Activated naive CD4-positive, alpha-beta T cell treated with anti-CD3 and anti-CD28 coated beads, Interleukin-2, amount 50 U/mL, for 24 hours (primary cell): ENCODE results near the gene DYSF.

Experiments used
- H3K27ac Mint-ChIP-seq: one replicate; pipeline ENCODE4 v1.8.0; 2021; ENCODE audit warnings: mild to moderate bottlenecking, mixed read lengths
- H3K27me3 Mint-ChIP-seq: one replicate; pipeline ENCODE4 v1.8.0; 2021; ENCODE audit warnings: mixed read lengths
- H3K36me3 Mint-ChIP-seq: one replicate; pipeline ENCODE4 v1.8.0; 2021; ENCODE audit warnings: mixed read lengths
- H3K4me1 Mint-ChIP-seq: one replicate; pipeline ENCODE4 v1.8.0; 2021; ENCODE audit warnings: mixed read lengths
- H3K4me3 Mint-ChIP-seq: one replicate; pipeline ENCODE4 v1.8.0; 2021; ENCODE audit warnings: mild to moderate bottlenecking, mixed read lengths
- H3K9me3 Mint-ChIP-seq: one replicate; pipeline ENCODE4 v1.8.0; 2021; ENCODE audit warnings: mixed read lengths

DYSF gene

DNA sequence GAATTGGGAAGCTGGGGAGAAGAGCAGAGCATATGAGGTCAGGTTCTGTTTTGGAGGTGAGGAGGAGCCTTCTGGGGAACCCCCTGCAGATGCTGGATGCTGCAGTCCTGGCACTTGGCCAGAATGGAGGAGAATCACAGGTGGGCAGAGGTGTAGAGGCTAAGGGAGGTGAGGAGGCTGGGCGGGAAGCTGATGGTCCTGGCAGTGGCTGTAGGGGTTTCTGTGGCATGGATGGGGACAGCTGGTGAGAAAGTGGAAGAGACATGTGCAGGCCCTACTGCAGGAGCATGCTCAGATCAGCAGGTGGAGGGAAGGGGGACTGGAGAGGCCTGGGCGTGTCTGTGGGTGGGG, 101.3 kb downstream of the DYSF start:
- Mint-ChIP-seq H3K9me3 (no peaks in the 10 kb centered on the region), H3K36me3 (no peaks in the 10 kb centered on the region), H3K27me3 (no peaks in the 10 kb centered on the region), H3K27ac (no peak overlapping the region), H3K4me1 (no peaks in the 10 kb centered on the region), H3K4me3 (no peak overlapping the region)

GRCh38 chr2:71555798-71556454, 102.6 kb downstream of the DYSF start:
- Mint-ChIP-seq H3K4me1 (no peaks in the 10 kb centered on the region), H3K9me3 (no peaks in the 10 kb centered on the region), H3K27ac (no peak overlapping the region), H3K27me3 (no peaks in the 10 kb centered on the region), H3K36me3 (no peaks in the 10 kb centered on the region), H3K4me3 (no peak overlapping the region)

DNA sequence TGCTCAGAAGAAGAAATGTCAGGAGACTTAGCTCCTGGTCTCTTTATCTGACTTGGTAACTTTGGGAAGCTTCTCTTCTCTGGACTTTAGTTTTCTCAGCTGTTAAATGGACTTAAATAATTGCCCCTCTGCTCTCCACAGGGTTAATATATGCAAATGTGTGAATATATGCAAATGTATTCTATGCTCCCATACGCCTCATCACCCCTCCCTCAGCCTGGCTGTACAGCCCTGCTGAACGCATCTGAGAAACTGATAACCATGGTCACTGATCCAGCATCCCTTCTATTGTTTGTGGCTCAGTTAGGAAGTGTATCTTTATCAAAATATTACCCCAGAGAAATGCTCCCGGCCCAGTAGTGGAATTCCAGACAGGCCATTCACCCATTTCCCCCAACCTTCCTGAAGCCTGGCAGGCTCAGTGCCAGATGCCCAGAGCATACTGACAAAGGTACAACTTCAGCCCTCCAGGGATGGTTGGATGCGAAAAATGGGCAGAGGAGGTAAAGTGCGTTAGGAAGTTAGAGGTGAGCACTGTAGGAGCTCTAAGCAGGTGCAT, 103.4 kb downstream of the DYSF start:
- H3K27me3 Mint-ChIP-seq: no peaks in the 10 kb centered on the region
- H3K4me1 Mint-ChIP-seq: no peaks in the 10 kb centered on the region
- H3K36me3 Mint-ChIP-seq: no peaks in the 10 kb centered on the region
- H3K27ac Mint-ChIP-seq: no peak overlapping the region
- no peaks in the 10 kb centered on the region for H3K9me3 Mint-ChIP-seq
- H3K4me3 Mint-ChIP-seq: no peak overlapping the region

DNA sequence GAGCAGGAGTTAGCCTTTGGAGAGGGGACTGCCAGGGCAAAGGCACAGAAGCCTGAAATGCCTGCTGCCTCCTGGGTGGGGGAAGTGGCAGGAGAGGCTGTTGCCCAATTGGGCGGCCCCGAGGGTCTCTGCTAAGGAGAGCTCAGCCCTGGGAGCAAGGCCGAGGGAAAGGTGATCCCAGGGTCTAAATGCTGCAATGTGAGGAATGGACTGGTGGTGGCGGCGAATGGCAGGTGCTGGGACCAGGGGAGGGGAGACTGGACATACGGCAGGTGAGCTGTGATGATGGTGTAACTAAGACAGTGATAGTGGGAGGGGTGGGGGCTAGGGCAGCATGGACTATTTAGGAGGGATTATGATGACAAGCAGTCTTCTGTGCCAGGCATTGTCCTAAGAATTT, 104.0 kb downstream of the DYSF start:
- Mint-ChIP-seq H3K36me3 (no peaks in the 10 kb centered on the region), H3K9me3 (no peaks in the 10 kb centered on the region), H3K27ac (no peak overlapping the region), H3K27me3 (no peaks in the 10 kb centered on the region), H3K4me3 (no peak overlapping the region), H3K4me1 (no peaks in the 10 kb centered on the region)

- Mint-ChIP-seq H3K4me3 (no peak overlapping the region), H3K4me1 (no peaks in the 10 kb centered on the region), H3K27ac (no peak overlapping the region), H3K27me3 (no peaks in the 10 kb centered on the region), H3K36me3 (no peaks in the 10 kb centered on the region), H3K9me3 (no peaks in the 10 kb centered on the region)
Observed at GRCh38 chr2:71558300-71559051, 105.1 kb downstream of the DYSF start.

GRCh38 chr2:71559080-71559827, 105.9 kb downstream of the DYSF start:
- H3K36me3 Mint-ChIP-seq: no peaks in the 10 kb centered on the region
- H3K27me3 Mint-ChIP-seq: no peaks in the 10 kb centered on the region
- no peaks in the 10 kb centered on the region for H3K9me3 Mint-ChIP-seq
- no peak overlapping the region for H3K27ac Mint-ChIP-seq
- no peak overlapping the region for H3K4me3 Mint-ChIP-seq
- no peaks in the 10 kb centered on the region for H3K4me1 Mint-ChIP-seq

DNA sequence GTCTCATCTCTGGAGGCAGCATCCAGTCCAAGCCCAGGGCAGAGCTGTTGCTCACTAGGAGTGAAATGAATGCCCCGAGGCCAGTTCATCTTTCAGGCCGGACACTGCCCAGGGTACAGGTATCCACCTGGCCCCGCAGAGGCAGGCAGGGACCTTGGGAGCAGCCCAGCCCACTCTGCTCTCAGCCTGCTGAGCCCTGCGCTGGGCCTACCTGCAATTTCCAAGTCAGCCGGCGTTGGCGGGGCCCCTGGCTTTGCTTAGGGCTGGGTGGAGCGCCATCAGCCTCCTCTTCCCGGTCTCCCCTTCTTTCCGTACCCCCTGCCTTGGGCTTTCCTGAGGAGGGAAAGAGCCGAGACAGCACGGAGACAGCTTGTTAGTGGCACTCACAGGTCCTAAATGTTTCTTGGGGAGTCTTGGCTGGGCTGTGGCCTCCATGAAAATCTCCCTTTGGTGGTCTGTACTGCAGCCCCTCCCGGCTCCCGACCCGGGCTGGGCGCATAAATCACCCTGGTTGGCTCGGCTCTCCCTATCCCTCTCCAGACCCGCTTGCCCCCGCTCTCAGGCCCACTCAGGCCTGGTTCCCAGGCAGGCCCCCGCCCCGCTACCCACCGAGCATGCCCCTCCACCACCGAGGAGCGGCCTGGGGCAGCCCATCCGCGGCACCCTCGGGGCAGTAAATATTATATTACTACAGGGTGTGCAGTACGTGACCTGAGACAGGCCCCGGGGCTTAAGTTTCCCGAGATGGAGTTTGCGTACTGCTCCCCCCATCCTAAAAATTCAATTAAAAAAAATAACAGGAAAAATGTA, 106.7 kb downstream of the DYSF start:
- no peak overlapping the region for H3K4me3 Mint-ChIP-seq
- H3K4me1 Mint-ChIP-seq: no peaks in the 10 kb centered on the region
- no peaks in the 10 kb centered on the region for H3K9me3 Mint-ChIP-seq
- no peak overlapping the region for H3K27ac Mint-ChIP-seq
- no peaks in the 10 kb centered on the region for H3K27me3 Mint-ChIP-seq
- no peaks in the 10 kb centered on the region for H3K36me3 Mint-ChIP-seq

GRCh38 chr2:71560638-71561011, 107.3 kb downstream of the DYSF start:
- no peak overlapping the region for H3K4me3 Mint-ChIP-seq
- H3K27ac Mint-ChIP-seq: no peak overlapping the region
- no peaks in the 10 kb centered on the region for H3K27me3 Mint-ChIP-seq
- H3K4me1 Mint-ChIP-seq: no peaks in the 10 kb centered on the region
- H3K36me3 Mint-ChIP-seq: no peaks in the 10 kb centered on the region
- no peaks in the 10 kb centered on the region for H3K9me3 Mint-ChIP-seq

DNA sequence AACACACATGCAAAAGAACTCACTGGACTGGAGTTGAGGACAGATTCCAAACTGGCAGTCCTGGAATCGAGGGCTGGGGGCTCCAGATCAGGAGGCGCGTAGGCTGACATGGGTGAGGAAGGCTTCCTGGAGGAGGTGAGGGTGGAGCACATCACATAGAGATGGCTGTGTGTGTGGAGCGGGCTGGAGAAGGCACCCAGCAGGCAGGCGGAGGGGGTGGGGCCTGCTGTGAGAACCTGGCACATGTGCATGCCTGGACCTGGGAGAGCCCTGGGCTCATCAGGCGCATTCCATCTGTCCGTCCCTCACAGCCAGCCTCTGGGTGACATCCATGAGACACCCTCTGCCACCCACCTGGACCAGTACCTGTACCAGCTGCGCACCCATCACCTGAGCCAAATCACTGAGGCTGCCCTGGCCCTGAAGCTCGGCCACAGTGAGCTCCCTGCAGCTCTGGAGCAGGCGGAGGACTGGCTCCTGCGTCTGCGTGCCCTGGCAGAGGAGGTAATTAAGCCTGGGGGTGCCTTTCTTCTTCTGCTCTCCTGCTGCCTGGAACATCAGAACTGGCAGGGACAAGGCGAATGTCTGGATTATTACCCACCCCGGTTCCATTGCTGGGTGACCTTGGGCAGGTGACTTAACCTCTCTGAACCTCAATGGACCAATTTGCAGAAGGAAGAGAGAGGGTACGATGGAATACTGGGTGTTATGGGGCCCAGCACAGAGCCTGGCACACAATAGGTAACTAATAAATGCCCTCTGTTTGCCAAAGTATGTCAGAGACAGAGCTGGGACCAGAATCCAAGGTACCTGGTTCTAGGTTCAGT, 108.3 kb downstream of the DYSF start:
- H3K27me3 Mint-ChIP-seq: no peaks in the 10 kb centered on the region
- no peaks in the 10 kb centered on the region for H3K4me1 Mint-ChIP-seq
- no peaks in the 10 kb centered on the region for H3K9me3 Mint-ChIP-seq

GRCh38 chr2:71562518-71562917, 109.2 kb downstream of the DYSF start:
- Mint-ChIP-seq H3K36me3 (no peaks in the 10 kb centered on the region), H3K4me1 (no peaks in the 10 kb centered on the region), H3K27ac (no peak overlapping the region), H3K9me3 (no peaks in the 10 kb centered on the region), H3K27me3 (no peaks in the 10 kb centered on the region), H3K4me3 (no peak overlapping the region)

More for the DNA sequence above, 108.3 kb downstream of the DYSF start:
- Mint-ChIP-seq H3K4me3 (no peak overlapping the region), H3K27ac (no peak overlapping the region), H3K36me3 (no peaks in the 10 kb centered on the region)

- no peaks in the 10 kb centered on the region for H3K36me3 Mint-ChIP-seq
Observed at GRCh38 chr2:71563872-71564271, 110.5 kb downstream of the DYSF start.

DNA sequence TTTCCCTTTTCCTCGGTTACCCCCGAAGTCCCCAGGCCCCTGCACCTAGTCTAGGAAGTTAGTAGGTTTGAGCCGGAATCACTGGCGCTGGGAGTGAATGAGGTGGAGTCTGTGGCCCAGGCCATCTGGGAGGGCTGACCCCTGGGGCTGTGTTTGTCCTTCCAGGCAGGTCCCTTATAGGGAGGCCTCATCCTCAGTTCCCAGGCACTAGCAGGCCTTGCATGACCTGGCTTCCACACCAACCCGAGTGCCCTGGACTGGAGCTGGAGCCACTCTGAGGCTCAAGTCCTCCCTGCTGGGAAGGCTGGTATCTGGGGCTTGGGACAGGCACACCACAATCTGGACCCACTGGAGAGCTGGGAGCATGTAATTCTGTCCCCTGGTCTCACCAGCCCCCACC, 111.0 kb downstream of the DYSF start:
- Mint-ChIP-seq H3K27me3 (no peaks in the 10 kb centered on the region), H3K27ac (no peak overlapping the region), H3K9me3 (no peaks in the 10 kb centered on the region), H3K4me3 (no peak overlapping the region), H3K36me3 (no peaks in the 10 kb centered on the region), H3K4me1 (no peaks in the 10 kb centered on the region)

More at GRCh38 chr2:71563872-71564271, 110.5 kb downstream of the DYSF start:
- Mint-ChIP-seq H3K4me3 (no peak overlapping the region), H3K4me1 (no peaks in the 10 kb centered on the region), H3K27me3 (no peaks in the 10 kb centered on the region), H3K9me3 (no peaks in the 10 kb centered on the region), H3K27ac (no peak overlapping the region)

GRCh38 chr2:71564790-71565189, 111.4 kb downstream of the DYSF start:
- H3K4me1 Mint-ChIP-seq: no peaks in the 10 kb centered on the region
- H3K4me3 Mint-ChIP-seq: no peak overlapping the region
- no peaks in the 10 kb centered on the region for H3K27me3 Mint-ChIP-seq
- H3K27ac Mint-ChIP-seq: no peak overlapping the region
- H3K9me3 Mint-ChIP-seq: no peaks in the 10 kb centered on the region
- H3K36me3 Mint-ChIP-seq: no peaks in the 10 kb centered on the region

GRCh38 chr2:71566372-71566771, 113.0 kb downstream of the DYSF start:
- no peaks in the 10 kb centered on the region for H3K27me3 Mint-ChIP-seq
- H3K27ac Mint-ChIP-seq: no peak overlapping the region
- H3K4me3 Mint-ChIP-seq: no peak overlapping the region
- H3K4me1 Mint-ChIP-seq: no peaks in the 10 kb centered on the region
- H3K36me3 Mint-ChIP-seq: no peaks in the 10 kb centered on the region
- no peaks in the 10 kb centered on the region for H3K9me3 Mint-ChIP-seq

- Mint-ChIP-seq H3K36me3 (no peaks in the 10 kb centered on the region), H3K4me3 (no peak overlapping the region), H3K9me3 (no peaks in the 10 kb centered on the region), H3K27ac (no peak overlapping the region), H3K4me1 (no peaks in the 10 kb centered on the region), H3K27me3 (no peaks in the 10 kb centered on the region)
Observed at GRCh38 chr2:71567625-71568024, 114.3 kb downstream of the DYSF start.
